ENCODE measurements around the gene TNFRSF18. TPM values are rescaled to one million over a fixed set of nuclear protein-coding genes. Genes with fewer than 3 reads are reported as not detected.

Gene TNFRSF18
- total RNA-seq, 1 donor, result not detected

DNA sequence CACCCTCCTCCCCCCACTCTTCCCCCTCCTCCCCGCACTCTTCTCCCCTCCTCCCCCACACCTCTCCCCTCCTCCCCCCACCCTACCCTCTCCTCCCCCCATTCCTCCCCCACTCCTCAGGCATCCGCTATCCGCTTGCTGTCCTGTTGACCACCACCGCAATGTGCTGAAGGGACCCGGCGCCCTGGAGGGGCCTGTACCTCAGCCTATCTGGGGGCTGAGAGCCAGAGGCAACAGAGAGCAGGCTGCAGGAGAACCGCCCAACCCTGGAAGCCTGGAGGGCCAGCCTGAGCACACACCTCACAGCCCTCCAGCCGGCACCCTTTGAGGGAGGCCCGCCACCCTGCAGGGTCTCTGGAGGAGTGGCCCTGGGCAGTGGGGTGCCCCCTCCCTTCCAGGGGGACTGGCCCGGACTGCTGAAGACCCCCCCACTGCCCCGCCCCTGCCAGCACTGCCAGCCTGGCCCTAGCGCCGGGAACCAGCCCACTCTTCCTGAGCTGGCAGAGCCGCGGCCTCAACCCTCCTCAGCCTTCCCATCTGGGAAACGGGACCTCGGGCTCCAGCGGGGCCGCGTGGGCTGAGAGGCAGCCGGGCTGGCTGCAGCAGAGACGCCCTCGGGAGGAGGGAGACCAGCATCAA is 38.9 kb upstream of the TNFRSF18 start:
- H3K36me3 ChIP-seq (ENCODE audit: insufficient read depth, low read length), result no peaks in the 10 kb centered on the region
- H3K27me3 ChIP-seq (ENCODE audit: insufficient read depth, low read length), result no peaks in the 10 kb centered on the region
- peaks cover 6% of the 10 kb centered on the region for H4K20me1 ChIP-seq (ENCODE audit: insufficient read depth, low read length)
- H3K79me2 ChIP-seq (ENCODE audit: insufficient read depth, low read length), result no peaks in the 10 kb centered on the region
- H2AFZ ChIP-seq (ENCODE audit: low read length), result no peak overlapping the region
- TF ChIP-seq, protein P1, sequence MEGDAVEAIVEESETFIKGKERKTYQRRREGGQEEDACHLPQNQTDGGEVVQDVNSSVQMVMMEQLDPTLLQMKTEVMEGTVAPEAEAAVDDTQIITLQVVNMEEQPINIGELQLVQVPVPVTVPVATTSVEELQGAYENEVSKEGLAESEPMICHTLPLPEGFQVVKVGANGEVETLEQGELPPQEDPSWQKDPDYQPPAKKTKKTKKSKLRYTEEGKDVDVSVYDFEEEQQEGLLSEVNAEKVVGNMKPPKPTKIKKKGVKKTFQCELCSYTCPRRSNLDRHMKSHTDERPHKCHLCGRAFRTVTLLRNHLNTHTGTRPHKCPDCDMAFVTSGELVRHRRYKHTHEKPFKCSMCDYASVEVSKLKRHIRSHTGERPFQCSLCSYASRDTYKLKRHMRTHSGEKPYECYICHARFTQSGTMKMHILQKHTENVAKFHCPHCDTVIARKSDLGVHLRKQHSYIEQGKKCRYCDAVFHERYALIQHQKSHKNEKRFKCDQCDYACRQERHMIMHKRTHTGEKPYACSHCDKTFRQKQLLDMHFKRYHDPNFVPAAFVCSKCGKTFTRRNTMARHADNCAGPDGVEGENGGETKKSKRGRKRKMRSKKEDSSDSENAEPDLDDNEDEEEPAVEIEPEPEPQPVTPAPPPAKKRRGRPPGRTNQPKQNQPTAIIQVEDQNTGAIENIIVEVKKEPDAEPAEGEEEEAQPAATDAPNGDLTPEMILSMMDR (IDR thresholded peaks at IDR 0.05; ENCODE audit: extremely low read depth, low read depth, low read length), result no peak
- no peak overlapping the region for H3K4me2 ChIP-seq (ENCODE audit: insufficient read depth, low read length)
- peak; percentile 88 for DNase-seq (ENCODE audit: insufficient read length, low spot score, missing footprints)
- no peak overlapping the region for H3K27ac ChIP-seq (ENCODE audit: low read depth, low read length)
- H3K4me3 ChIP-seq (ENCODE audit: insufficient read depth, low read length), result no peak overlapping the region
- H3K9me3 ChIP-seq (ENCODE audit: low read depth, low read length), result no peaks in the 10 kb centered on the region
- no peaks in the 10 kb centered on the region for H3K4me1 ChIP-seq (ENCODE audit: insufficient read depth, low read length)

DNA sequence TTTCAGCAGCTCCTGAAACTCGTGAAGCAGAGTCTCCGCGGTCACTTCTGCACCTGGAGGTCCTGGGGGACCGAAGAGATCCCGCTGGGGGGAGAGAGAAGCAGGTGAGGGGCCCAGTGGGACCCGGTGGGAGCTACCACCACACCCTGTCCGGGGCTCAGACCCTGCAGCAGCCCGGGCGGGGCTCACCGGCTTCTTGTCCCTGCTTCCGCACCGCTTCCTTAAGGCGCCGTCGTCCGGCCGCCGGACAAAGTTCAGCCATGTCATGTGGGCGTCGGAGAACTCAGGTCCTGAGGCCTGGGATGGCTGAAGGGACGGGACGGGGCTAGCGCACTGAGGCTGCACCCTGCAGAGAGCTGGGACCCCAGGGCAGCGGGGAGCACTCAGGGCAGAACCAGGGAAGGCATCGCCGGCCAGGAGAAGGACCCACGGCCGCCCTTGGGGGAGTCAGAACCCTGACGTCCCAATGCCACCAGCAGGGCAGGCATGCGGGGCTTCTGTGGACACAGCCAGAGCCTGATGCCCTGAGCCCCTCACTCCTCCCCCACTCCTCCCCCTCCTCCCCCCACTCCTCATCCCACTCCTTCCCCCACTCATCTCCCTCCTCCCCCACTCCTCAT is 37.9 kb upstream of the TNFRSF18 start:
- no peak overlapping the region for H3K4me2 ChIP-seq (ENCODE audit: insufficient read depth, low read length)
- no peak overlapping the region for H2AFZ ChIP-seq (ENCODE audit: low read length)
- TF ChIP-seq, protein P1 (IDR thresholded peaks at IDR 0.05; ENCODE audit: extremely low read depth, low read depth, low read length), result no peak
- H3K4me3 ChIP-seq (ENCODE audit: insufficient read depth, low read length), result no peak overlapping the region
- no peak overlapping the region for H3K27ac ChIP-seq (ENCODE audit: low read depth, low read length)
- peaks cover 6% of the 10 kb centered on the region for H4K20me1 ChIP-seq (ENCODE audit: insufficient read depth, low read length)
- H3K36me3 ChIP-seq (ENCODE audit: insufficient read depth, low read length), result no peaks in the 10 kb centered on the region
- no peaks in the 10 kb centered on the region for H3K4me1 ChIP-seq (ENCODE audit: insufficient read depth, low read length)
- H3K9me3 ChIP-seq (ENCODE audit: low read depth, low read length), result no peaks in the 10 kb centered on the region
- no peaks in the 10 kb centered on the region for H3K79me2 ChIP-seq (ENCODE audit: insufficient read depth, low read length)
- peaks cover 4% of the 10 kb centered on the region for H3K27me3 ChIP-seq (ENCODE audit: insufficient read depth, low read length)
- DNase-seq (ENCODE audit: insufficient read length, low spot score, missing footprints), result peak; percentile 81

DNA sequence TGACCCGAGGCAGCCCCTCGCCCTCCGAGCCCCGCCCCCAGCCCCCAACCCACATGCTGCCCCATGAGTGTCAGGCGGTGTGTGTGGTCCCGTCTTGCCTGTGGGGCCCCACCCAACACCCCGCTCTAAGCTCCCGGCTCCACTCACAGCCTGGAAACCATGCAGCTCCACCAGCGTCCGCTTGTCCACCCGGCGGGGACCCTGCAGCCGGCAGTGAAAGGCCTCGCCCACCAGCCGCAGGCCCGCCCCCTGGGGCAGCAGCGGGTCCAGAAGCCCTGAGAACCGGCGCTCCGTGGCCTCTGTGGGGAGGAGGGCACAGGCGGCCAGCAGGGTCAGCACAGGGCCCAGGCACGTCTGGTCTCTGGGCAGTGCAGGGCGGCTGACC is 37.4 kb upstream of the TNFRSF18 start:
- Histone ChIP-seq H3K36me3 (ENCODE audit: insufficient read depth, low read length) (no peaks in the 10 kb centered on the region), H3K4me2 (ENCODE audit: insufficient read depth, low read length) (no peak overlapping the region), H3K27me3 (ENCODE audit: insufficient read depth, low read length) (peaks cover 9% of the 10 kb centered on the region), H3K27ac (ENCODE audit: low read depth, low read length) (no peak overlapping the region), H3K4me3 (ENCODE audit: insufficient read depth, low read length) (no peak overlapping the region), H3K9me3 (ENCODE audit: low read depth, low read length) (no peaks in the 10 kb centered on the region), H4K20me1 (ENCODE audit: insufficient read depth, low read length) (peaks cover 6% of the 10 kb centered on the region), H2AFZ (ENCODE audit: low read length) (no peak overlapping the region), H3K4me1 (ENCODE audit: insufficient read depth, low read length) (no peaks in the 10 kb centered on the region), H3K79me2 (ENCODE audit: insufficient read depth, low read length) (no peaks in the 10 kb centered on the region)
- TF ChIP-seq, protein P1 (IDR thresholded peaks at IDR 0.05; ENCODE audit: extremely low read depth, low read depth, low read length), result no peak
- DNase-seq (ENCODE audit: insufficient read length, low spot score, missing footprints), result peak; percentile 88

DNA sequence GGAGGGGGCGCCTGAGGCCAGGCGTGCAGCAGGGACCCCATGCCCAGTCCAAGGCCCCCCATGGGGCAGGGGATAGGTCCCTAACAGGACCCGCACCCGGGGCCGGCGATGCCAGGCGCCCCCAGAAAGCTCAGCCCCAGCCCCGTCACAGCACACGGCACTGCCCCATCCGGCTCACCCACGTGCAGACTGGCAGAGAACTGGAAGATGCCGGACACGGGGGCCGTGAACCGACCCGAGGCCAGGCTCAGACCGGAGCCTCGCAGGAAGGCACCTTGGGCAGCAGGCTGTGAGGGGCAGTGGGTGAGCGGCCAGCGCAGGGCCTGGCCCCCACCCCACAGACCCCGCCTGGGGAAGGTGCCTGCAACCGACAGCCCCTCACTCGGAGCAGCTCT is 36.9 kb upstream of the TNFRSF18 start:
- H3K9me3 ChIP-seq (ENCODE audit: low read depth, low read length), result no peaks in the 10 kb centered on the region
- H3K4me3 ChIP-seq (ENCODE audit: insufficient read depth, low read length), result no peak overlapping the region
- peaks cover 6% of the 10 kb centered on the region for H4K20me1 ChIP-seq (ENCODE audit: insufficient read depth, low read length)
- H3K36me3 ChIP-seq (ENCODE audit: insufficient read depth, low read length), result no peaks in the 10 kb centered on the region
- H3K4me1 ChIP-seq (ENCODE audit: insufficient read depth, low read length), result no peaks in the 10 kb centered on the region
- no peak overlapping the region for H2AFZ ChIP-seq (ENCODE audit: low read length)
- TF ChIP-seq, protein P1 (IDR thresholded peaks at IDR 0.05; ENCODE audit: extremely low read depth, low read depth, low read length), result no peak
- H3K79me2 ChIP-seq (ENCODE audit: insufficient read depth, low read length), result no peaks in the 10 kb centered on the region
- DNase-seq (ENCODE audit: insufficient read length, low spot score, missing footprints), result peak; percentile 90
- peaks cover 13% of the 10 kb centered on the region for H3K27me3 ChIP-seq (ENCODE audit: insufficient read depth, low read length)
- H3K4me2 ChIP-seq (ENCODE audit: insufficient read depth, low read length), result no peak overlapping the region
- H3K27ac ChIP-seq (ENCODE audit: low read depth, low read length), result no peak overlapping the region
